Activated CD4-positive, alpha-beta T cell treated with anti-CD3 and anti-CD28 coated beads, Interleukin-2, amount 50 U/mL, for 4 hours (primary cell): ENCODE measurements around the gene KIF5B.
"Not testable (repeated sequence)": the region's sequence is repeated elsewhere in the genome, so short reads cannot be mapped to it uniquely, and the experiment has no call there.

ENCODE experiments used
- DNase-seq, 2 experiments: peaks; one replicate each; pipeline ENCODE4 v3.0.0-alpha.2; 2020

Gene KIF5B

GRCh38 chr10:32004161-32004591, 52.0 kb downstream of the KIF5B start:
- DNase-seq: no peak

GRCh38 chr10:32002531-32002930, 53.7 kb downstream of the KIF5B start:
- DNase-seq: no peak

- DNase-seq: no peak
Measured at GRCh38 chr10:32000937-32001336, 55.3 kb downstream of the KIF5B start.

- no peak for DNase-seq
Measured at GRCh38 chr10:31999836-32000235, 56.4 kb downstream of the KIF5B start.

- DNase-seq: no peak
Measured at GRCh38 chr10:31999070-31999660, 57.1 kb downstream of the KIF5B start.

- DNase-seq: no peak
Measured at GRCh38 chr10:31994926-31995325, 61.3 kb downstream of the KIF5B start.

GRCh38 chr10:31990937-31991336, 65.3 kb downstream of the KIF5B start:
- DNase-seq: no peak

- not testable (repeated sequence) for DNase-seq
Measured at GRCh38 chr10:31987786-31988185, 68.4 kb downstream of the KIF5B start.

- no peak for DNase-seq
Measured at GRCh38 chr10:31982111-31982510, 74.1 kb downstream of the KIF5B start.

- no peak for DNase-seq
Measured at GRCh38 chr10:31980471-31980870, 75.8 kb downstream of the KIF5B start.

- not testable (repeated sequence) for DNase-seq
Measured at GRCh38 chr10:31979071-31979470, 77.2 kb downstream of the KIF5B start.

- DNase-seq: no peak
Measured at GRCh38 chr10:31978156-31978483, 78.1 kb downstream of the KIF5B start.

GRCh38 chr10:31977440-31978155, 78.6 kb downstream of the KIF5B start:
- DNase-seq: no peak

- DNase-seq: no peak
Measured at GRCh38 chr10:31975157-31975765, 81.0 kb downstream of the KIF5B start.

GRCh38 chr10:31974434-31975124, 81.6 kb downstream of the KIF5B start:
- no peak for DNase-seq

- no peak for DNase-seq
Measured at GRCh38 chr10:31972519-31973041, 83.6 kb downstream of the KIF5B start.

- not testable (repeated sequence) for DNase-seq
Measured at GRCh38 chr10:31969847-31970246, 86.4 kb downstream of the KIF5B start.

- DNase-seq: no peak
Measured at GRCh38 chr10:31963589-31963980, 92.6 kb downstream of the KIF5B start.

GRCh38 chr10:31962826-31963588, 93.2 kb downstream of the KIF5B start:
- no peak for DNase-seq

GRCh38 chr10:31961277-31962074, 94.7 kb downstream of the KIF5B start:
- DNase-seq: no peak

- no peak for DNase-seq
Measured at GRCh38 chr10:31959461-31960173, 96.6 kb downstream of the KIF5B start.
